RWPE1 (cell line): ENCODE results near the gene TSPAN16.

ENCODE experiments used
- CTCF ChIA-PET: fragments of 350-600 bp; sonication (Branson Sonifier 250); formaldehyde crosslinking; extraction: SDS; loops from one replicate; lab custom pipeline; 2021; lab: Yijun Ruan, JAX
- POLR2A ChIA-PET: fragments of 400-600 bp; formaldehyde crosslinking; extraction: SDS; loops from one replicate; lab custom pipeline; 2020; ENCODE audit warnings: antibody characterized with exemption; ENCODE audit not compliant: low non-redundant PET; lab: Yijun Ruan, JAX
- DNase-seq: peaks from one replicate; pipeline ENCODE4 v3.0.0; 2012; ENCODE audit warnings: low spot score
- H3K27ac ChIP-seq: fragments of 450-650 bp; 2 replicates; pipeline ENCODE4 v1.5.1; 2017
- TF ChIP-seq, protein P1 (sequence below): fragments of 450-650 bp; conservative IDR thresholded peaks from 2 replicates; pipeline ENCODE4 v1.5.1; 2017; ENCODE audit warnings: low read depth, mild to moderate bottlenecking

TSPAN16 gene

GRCh38 chr19:11274533-11275086 lies 21.4 kb upstream of the TSPAN16 start:
- POLR2A ChIA-PET, result no interaction called here
- no peak for DNase-seq
- CTCF ChIA-PET, result interaction anchor here (0.6 kb wide), 1 partner anchor 132 kb away, joined by 3 read pairs; no protein-coding TSS in a partner anchor
- TF ChIP-seq, protein P1, sequence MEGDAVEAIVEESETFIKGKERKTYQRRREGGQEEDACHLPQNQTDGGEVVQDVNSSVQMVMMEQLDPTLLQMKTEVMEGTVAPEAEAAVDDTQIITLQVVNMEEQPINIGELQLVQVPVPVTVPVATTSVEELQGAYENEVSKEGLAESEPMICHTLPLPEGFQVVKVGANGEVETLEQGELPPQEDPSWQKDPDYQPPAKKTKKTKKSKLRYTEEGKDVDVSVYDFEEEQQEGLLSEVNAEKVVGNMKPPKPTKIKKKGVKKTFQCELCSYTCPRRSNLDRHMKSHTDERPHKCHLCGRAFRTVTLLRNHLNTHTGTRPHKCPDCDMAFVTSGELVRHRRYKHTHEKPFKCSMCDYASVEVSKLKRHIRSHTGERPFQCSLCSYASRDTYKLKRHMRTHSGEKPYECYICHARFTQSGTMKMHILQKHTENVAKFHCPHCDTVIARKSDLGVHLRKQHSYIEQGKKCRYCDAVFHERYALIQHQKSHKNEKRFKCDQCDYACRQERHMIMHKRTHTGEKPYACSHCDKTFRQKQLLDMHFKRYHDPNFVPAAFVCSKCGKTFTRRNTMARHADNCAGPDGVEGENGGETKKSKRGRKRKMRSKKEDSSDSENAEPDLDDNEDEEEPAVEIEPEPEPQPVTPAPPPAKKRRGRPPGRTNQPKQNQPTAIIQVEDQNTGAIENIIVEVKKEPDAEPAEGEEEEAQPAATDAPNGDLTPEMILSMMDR, result no peak
- no peak overlapping the region for H3K27ac ChIP-seq

GRCh38 chr19:11278670-11279069 lies 17.3 kb upstream of the TSPAN16 start:
- no peak overlapping the region for H3K27ac ChIP-seq
- DNase-seq, result no peak
- ChIA-PET POLR2A (no interaction called here), CTCF (no interaction called here)
- TF ChIP-seq, protein P1, result no peak

DNA sequence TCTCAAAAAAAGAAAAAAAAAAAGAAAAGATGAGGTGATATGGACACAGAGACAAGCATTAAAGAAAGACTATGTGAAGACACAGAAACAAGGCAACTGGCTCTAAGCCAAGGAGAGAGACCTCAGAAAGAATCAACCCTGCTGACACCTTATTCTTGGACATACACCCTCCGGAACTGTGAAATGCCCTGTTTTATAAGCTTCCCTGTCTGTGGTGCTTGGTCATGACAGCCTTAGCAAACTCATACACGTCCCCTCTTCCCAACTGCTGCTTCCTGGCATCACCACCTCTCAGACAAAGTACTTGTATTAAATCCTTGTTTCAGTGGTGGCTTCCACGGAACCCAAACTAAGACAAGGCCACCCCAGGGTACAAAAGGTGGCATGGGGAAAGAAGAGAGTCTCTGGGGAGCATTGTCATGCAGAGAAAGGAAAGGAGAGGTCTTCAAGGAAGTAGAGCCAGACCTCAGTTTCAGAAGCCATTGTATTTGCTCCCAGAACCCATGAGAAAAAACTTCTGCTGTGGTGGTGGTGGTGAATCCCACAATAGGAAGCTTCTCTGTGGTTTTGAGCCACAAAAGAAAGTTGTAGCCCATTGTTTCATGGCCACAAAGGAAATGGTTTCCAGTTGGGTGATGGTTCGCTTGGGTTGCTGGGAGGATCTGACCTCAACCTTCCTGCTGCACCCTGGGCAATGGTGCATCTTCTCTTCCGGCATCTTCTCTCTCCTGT lies 16.3 kb upstream of the TSPAN16 start:
- TF ChIP-seq, protein P1, result no peak
- POLR2A ChIA-PET, result no interaction called here
- no peak for DNase-seq
- CTCF ChIA-PET, result interaction anchor here (0.7 to 1.2 kb wide), 3 partner anchors 9 to 155 kb away, joined by 3 to 7 read pairs (median 3); partner anchors contain the start of gene ODAD3
- H3K27ac ChIP-seq, result no peak overlapping the region

- ChIA-PET POLR2A (interaction anchor here (0.5 kb wide), 1 partner anchor 93 kb away, joined by 3 read pairs; no protein-coding TSS in a partner anchor), CTCF (interaction anchor here (0.6 to 0.7 kb wide), 2 partner anchors 8 to 38 kb away, joined by 3 read pairs; no protein-coding TSS in a partner anchor)
- no peak overlapping the region for H3K27ac ChIP-seq
- TF ChIP-seq, protein P1, result no peak
- no peak for DNase-seq
These were observed 14.5 kb upstream of the TSPAN16 start for GRCh38 chr19:11281356-11282049.

DNA sequence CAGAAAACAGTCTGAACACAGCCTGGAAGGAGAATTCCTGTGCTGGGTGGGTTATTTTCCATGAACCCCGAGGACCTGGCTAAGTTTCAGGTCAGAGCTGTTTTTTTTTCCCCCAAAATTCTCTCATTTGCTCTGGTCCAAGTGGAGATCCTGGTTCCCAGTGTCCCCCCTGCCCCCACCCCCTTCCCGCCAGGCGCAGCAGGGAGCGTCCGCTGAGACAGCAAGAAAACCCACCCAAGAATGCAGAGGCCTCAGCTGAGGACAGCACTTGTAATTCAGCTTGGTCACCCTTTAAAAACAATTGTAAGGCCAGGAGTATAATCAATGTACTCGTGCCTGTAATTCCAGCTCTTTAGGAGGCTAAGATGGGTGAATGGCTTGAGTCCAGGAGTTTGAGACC lies 11.4 kb upstream of the TSPAN16 start:
- peak overlapping the region; percentile 41 for H3K27ac ChIP-seq
- ChIA-PET CTCF (interaction anchor here (0.6 kb wide), 1 partner anchor 345 kb away, joined by 3 read pairs; no protein-coding TSS in a partner anchor), POLR2A (no interaction called here)
- no peak for DNase-seq
- TF ChIP-seq, protein P1, result no peak

DNA sequence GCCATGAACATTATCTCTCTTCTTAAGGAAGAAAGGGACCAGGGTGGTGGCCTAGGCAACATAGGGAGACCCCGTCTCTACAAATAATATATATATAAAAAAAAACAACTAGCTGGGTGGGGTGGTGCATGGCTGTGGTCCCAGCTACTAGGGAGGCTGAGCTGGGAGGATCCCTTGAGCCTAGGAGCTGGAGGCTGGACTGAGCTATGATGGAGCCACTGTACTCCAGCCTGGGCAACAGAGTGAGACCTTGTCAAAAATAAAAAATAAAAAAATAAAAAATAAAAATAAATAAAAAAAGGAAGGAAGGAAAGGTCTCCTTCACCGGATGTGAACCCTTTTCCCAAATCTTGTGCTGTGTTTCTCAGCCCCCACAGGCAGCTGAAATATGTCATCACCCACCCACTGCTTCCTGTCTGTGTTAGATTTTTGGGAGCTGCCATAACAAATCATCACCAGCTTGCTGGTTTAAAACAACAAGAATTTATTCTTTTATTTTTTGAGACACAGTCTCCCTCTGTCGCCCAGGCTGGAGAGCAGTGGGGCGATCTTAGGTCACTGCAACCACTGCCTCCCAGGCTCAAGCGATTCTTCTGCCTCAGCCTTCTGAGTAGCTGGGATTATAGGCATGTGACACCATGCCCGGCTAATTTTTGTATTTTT lies 9.5 kb upstream of the TSPAN16 start:
- TF ChIP-seq, protein P1, result no peak
- H3K27ac ChIP-seq, result peak overlapping the region; percentile 35
- POLR2A ChIA-PET, result no interaction called here
- CTCF ChIA-PET, result interaction anchor here (0.7 to 1.3 kb wide), 2 partner anchors 79 to 196 kb away, joined by 3 to 9 read pairs; no protein-coding TSS in a partner anchor
- DNase-seq, result no peak
